M059J (cell line): ENCODE data around the gene ZSWIM9. TPM values are rescaled to one million over a fixed set of nuclear protein-coding genes. Genes with fewer than 3 reads are reported as not detected.
"Not testable (repeated sequence)": the region's sequence is repeated elsewhere in the genome, so short reads cannot be mapped to it uniquely, and the experiment has no call there.

Source experiments
- DNase-seq: peaks from one replicate; pipeline ENCODE4 v3.0.0-alpha.2; 2012; ENCODE audit warnings: low read depth
- total RNA-seq: library from RNA; depleted of rRNA; stranded (reverse); fragments of >200 nt; shearing (Covaris generic); gene quantifications from 2 replicates; pipeline ENCODE4 v1.2.3, GENCODE V29; 2014; rRNA removed

Gene ZSWIM9
- total RNA-seq, 1 experiment from 2014 or later: 1.6 TPM

DNA sequence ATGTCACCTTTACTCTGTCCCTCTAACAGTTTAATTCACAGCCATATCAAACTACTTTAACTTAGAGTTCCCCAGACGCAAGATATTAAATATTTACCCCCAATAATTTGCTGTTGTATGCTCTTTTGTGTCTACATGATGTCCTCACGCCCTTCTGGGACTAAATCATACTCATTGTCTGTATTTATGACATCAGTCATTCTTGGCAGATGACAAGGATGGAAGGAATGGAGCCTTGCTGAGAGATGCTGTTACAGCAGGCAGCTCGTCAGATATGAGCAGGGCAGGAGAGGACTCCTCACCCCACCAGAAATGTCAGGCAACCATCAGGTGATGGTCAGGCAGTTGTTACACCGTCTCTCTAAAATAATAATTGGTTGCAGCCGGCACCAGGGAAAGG lies 43.5 kb downstream of the ZSWIM9 start:
- no peak for DNase-seq

- DNase-seq: no peak
These were observed 46.5 kb downstream of the ZSWIM9 start for GRCh38 chr19:48216933-48217332.

DNA sequence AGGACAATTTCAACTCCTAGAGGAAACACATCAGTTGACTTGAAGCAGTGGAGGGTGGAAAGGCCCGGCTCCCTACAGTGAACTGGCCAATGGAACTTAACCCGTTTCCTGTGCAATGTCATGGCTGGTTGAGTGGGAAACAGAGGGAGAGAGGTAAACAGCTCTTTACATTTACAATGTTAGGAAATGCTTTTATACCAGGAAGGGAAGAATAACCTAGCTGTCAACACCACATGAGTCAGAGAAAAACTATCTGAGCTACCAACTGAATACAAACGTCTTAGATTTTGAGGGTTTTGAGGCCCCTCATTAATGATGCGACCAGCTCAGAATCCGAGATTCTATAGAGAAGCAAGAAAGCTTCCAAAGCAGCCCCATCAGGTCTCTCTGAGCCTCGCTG lies 48.5 kb downstream of the ZSWIM9 start:
- peak; percentile 21 for DNase-seq

DNA sequence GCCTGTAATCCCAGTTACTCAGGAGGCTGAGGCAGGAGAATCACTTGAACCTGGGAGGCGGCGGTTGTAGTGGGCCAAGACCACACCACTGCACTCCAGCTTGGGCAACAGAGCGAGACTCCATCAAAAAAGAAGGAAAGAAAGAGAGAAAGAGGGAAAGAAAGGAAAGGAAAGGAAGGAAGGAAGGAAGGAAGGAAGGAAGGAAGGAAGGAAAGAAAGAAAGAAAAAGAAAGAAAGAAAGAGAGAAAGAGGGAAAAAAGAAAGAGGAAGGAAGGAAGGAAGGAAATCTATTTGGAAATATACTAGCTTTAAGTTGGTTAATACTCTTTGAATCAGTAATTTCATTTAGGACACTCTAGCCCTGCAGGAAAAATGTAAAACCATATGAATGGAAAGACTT lies 50.3 kb downstream of the ZSWIM9 start:
- not testable (repeated sequence) for DNase-seq

GRCh38 chr19:48221628-48222027 lies 51.1 kb downstream of the ZSWIM9 start:
- DNase-seq: no peak

- no peak for DNase-seq
These were observed 60.2 kb downstream of the ZSWIM9 start for GRCh38 chr19:48230555-48231129.

- DNase-seq: no peak
These were observed 66.6 kb downstream of the ZSWIM9 start for GRCh38 chr19:48237057-48237456.

GRCh38 chr19:48239120-48239519 lies 68.6 kb downstream of the ZSWIM9 start:
- DNase-seq: peak; percentile 21

- peak; percentile 63 for DNase-seq
These were observed 69.2 kb downstream of the ZSWIM9 start for GRCh38 chr19:48239582-48240141.

DNA sequence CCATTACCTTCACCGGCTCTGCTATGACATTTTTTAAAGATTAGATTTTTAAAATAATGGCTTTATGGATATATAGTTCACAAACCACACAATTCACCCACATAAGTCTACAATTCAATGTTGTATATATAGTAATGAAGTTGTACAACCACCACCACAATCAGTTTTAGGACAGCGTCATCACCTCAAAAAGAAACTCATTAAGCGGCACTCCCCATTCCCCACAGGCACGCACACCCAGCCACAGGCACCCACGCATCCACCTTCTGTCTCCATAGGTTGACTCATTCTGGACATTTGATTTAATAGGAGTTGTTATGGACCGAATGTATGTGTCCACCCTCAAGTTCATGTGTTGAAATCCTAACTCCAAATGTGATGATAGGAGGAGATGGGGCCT lies 71.3 kb downstream of the ZSWIM9 start:
- DNase-seq: not testable (repeated sequence)

GRCh38 chr19:48244281-48244680 lies 73.8 kb downstream of the ZSWIM9 start:
- DNase-seq: no peak

DNA sequence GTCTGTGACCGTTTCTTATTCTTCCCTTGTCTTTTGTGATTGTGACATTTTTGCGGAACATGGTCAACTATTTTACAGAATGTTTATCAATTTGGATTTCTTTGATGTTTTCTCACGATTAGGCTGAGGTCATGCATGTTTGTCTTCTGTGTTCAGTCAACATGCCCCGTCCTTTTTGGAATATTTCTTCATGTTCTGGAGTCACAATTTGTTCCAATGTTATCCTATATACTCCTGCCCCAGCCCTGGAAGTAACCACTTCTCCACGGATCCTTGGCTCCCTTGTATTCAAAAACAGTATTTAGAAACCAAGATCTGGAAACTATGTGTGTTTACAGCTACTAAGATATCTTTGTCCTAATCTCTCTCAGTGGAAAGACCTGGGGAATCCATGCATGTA lies 75.6 kb downstream of the ZSWIM9 start:
- DNase-seq: no peak

- DNase-seq: no peak
These were observed 76.7 kb downstream of the ZSWIM9 start for GRCh38 chr19:48247212-48247611.

Other genes with a start within 250 kb of the ZSWIM9 start
- gene BSPH1, start 178.5 kb upstream of the ZSWIM9 start, total RNA-seq: 0.25 TPM in 1 of 2 replicates, not detected in the other
- 24.4 and 33.3 TPM in 2 replicates for gene ELSPBP1, start 176.0 kb upstream of the ZSWIM9 start, total RNA-seq
- gene CABP5, start 126.6 kb upstream of the ZSWIM9 start, total RNA-seq: 1.1 and 2.8 TPM in 2 replicates
- 14.7 and 22.8 TPM in 2 replicates for gene PLA2G4C, start 59.9 kb upstream of the ZSWIM9 start, total RNA-seq
- 36.4 and 55.9 TPM in 2 replicates for gene LIG1, start 336 bp upstream of the ZSWIM9 start, total RNA-seq
- gene CARD8, start 85.2 kb downstream of the ZSWIM9 start, total RNA-seq: 6.7 and 10.7 TPM in 2 replicates
- gene ZNF114, start 99.4 kb downstream of the ZSWIM9 start, total RNA-seq: 0.62 and 1.2 TPM in 2 replicates
- 87.2 and 98.0 TPM in 2 replicates for gene EMP3, start 154.9 kb downstream of the ZSWIM9 start, total RNA-seq
- 2.3 and 3.3 TPM in 2 replicates for gene TMEM143, start 193.3 kb downstream of the ZSWIM9 start, total RNA-seq
- 0.42 TPM in 1 of 2 replicates, not detected in the other for gene SYNGR4, start 193.7 kb downstream of the ZSWIM9 start, total RNA-seq
- gene KDELR1, start 220.9 kb downstream of the ZSWIM9 start, total RNA-seq: 236 and 247 TPM in 2 replicates
- 0.42 and 1.2 TPM in 2 replicates for gene GRIN2D, start 223.0 kb downstream of the ZSWIM9 start, total RNA-seq